ENCODE results near the gene OR1L6. TPM values are rescaled to one million over a fixed set of nuclear protein-coding genes. Genes with fewer than 3 reads are reported as not detected.

Gene OR1L6
- total and polyA plus RNA-seq, 2 of the 8 experiments (the other 6 are each of a cell fraction or from before 2014, with no cell fraction given) = not detected

DNA sequence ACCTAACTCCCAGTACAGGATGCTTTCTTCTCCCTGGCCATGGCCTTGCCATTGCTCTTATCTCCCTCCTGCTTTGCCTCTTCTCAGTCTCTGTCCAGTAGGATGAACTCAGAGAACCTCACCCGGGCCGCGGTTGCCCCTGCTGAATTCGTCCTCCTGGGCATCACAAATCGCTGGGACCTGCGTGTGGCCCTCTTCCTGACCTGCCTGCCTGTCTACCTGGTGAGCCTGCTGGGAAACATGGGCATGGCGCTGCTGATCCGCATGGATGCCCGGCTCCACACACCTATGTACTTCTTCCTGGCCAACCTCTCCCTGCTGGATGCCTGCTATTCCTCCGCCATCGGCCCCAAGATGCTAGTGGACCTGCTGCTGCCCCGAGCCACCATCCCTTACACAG is 46.7 kb downstream of the OR1L6 start, which contains the start of gene OR5C1:
Gene OR5C1, plus strand, starts transcription at position 103 of the 400 bp plus-strand sequence. Its CDS starts 0 bp downstream, at position 103.
- ChIA-PET POLR2A (ENCODE audit: partially characterized antibody) (no interaction called here), CTCF (ENCODE audit: partially characterized antibody) (interaction anchor here (1.0 kb wide), 1 partner anchor 21 kb away, joined by 3 read pairs; no protein-coding TSS in a partner anchor)
- Histone ChIP-seq H2BK15ac (ENCODE audit: low read length) (no peak within 1 kb of the TSS), H3K4me2 (ENCODE audit: insufficient read depth in 1 of 2, low read depth in 2 of 2, low read length in 2 of 2) (no peak within 1 kb of the TSS), H3K36me3 (ENCODE audit: control insufficient read depth in 2 of 4, insufficient read depth in 4 of 4, low read length in 3 of 4) (no peaks in the 10 kb centered on the region; a peak in 1 of 8 replicates), H2BK20ac (ENCODE audit: low read length) (no peak within 1 kb of the TSS), H3K27ac (ENCODE audit: low read depth, low read length) (no peak within 1 kb of the TSS), H2AFZ (ENCODE audit: low read length) (no peak within 1 kb of the TSS), H3K79me1 (ENCODE audit: low read depth, low read length) (no peaks in the 10 kb centered on the region), H3K27me3 (replicated peaks in 1 of 4; ENCODE audit: control insufficient read depth in 3 of 4, extremely low read depth in 1 of 4, insufficient read depth in 3 of 4, low read length in 3 of 4) (no peaks in the 10 kb centered on the region), H3K56ac (replicated peaks; ENCODE audit: insufficient read length, low read depth, low read length) (no peak within 1 kb of the TSS), H4K91ac (replicated peaks; ENCODE audit: insufficient read length, low read length) (no peak within 1 kb of the TSS), H3K18ac (ENCODE audit: extremely low read depth, low read length) (no peak within 1 kb of the TSS), H3K9ac (replicated peaks in 1 of 4; ENCODE audit: extremely low read depth in 1 of 4, low read depth in 3 of 4, low read length in 3 of 4) (no peak within 1 kb of the TSS), H2BK5ac (ENCODE audit: low read depth, low read length) (no peak within 1 kb of the TSS), H2AK5ac (ENCODE audit: low read depth, low read length) (no peak within 1 kb of the TSS), H4K8ac (ENCODE audit: extremely low read depth, insufficient read depth, low read length) (0 out of 2 replicates have a peak within 1 kb of the TSS, but pooled peaks have one; percentile 16), H3K9me3 (ENCODE audit: insufficient read depth in 2 of 2, low read depth in 1 of 2, low read length in 1 of 2) (peaks cover 46 to 59% of the 10 kb centered on the region in 2 experiments), H3K4me1 (replicated peaks in 1 of 4; ENCODE audit: control insufficient read depth in 3 of 4, insufficient read depth in 4 of 4, low read length in 3 of 4) (no peaks in the 10 kb centered on the region), H3K23ac (ENCODE audit: insufficient read length) (no peak within 1 kb of the TSS), H3K14ac (ENCODE audit: insufficient read length) (no peak within 1 kb of the TSS), H3K4ac (replicated peaks; ENCODE audit: insufficient read length, low read depth, low read length) (no peak within 1 kb of the TSS), H3K23me2 (ENCODE audit: low read depth, low read length) (no peaks in the 10 kb centered on the region), H2BK120ac (replicated peaks; ENCODE audit: low read depth, low read length) (no peak within 1 kb of the TSS), H4K5ac (ENCODE audit: insufficient read length, low read depth, low read length) (no peak within 1 kb of the TSS), H2BK12ac (ENCODE audit: low read depth, low read length) (no peak within 1 kb of the TSS), H3K4me3 (ENCODE audit: extremely low read depth in 1 of 4, insufficient read depth in 2 of 4, low read depth in 3 of 4, low read length in 4 of 4) (no peak within 1 kb of the TSS), H4K20me1 (replicated peaks in 1 of 2; ENCODE audit: control insufficient read depth in 1 of 2, insufficient read depth in 2 of 2, low read length in 2 of 2) (no peaks in the 10 kb centered on the region), H3K79me2 (ENCODE audit: control insufficient read depth in 1 of 2, insufficient read depth in 2 of 2, low read length in 2 of 2) (no peaks in the 10 kb centered on the region)
- FAIRE-seq (no peak), DNase-seq (ENCODE audit: low read depth in 1 of 2, low spot score in 2 of 2) (no peak)
- 87% methylated on average over 11 of the region's 12 CpGs; no CpG with 5 or more reads in 1 of the 2 experiments for WGBS, 2 experiments (ENCODE audit: extremely low coverage in 1 of 2, insufficient coverage in 1 of 2, insufficient read length in 1 of 2, insufficient replicate concordance in 2 of 2, low coverage in 1 of 2, low lambda C conversion rate in 2 of 2, missing lambda C conversion rate in 1 of 2)
- TF ChIP-seq FOSL1 (IDR thresholded peaks at IDR 0.05; ENCODE audit: insufficient read depth, low read depth, low read length) (no peak), NANOG (IDR thresholded peaks at IDR 0.05; ENCODE audit: insufficient read depth, low read depth, low read length, poor library complexity, severe bottlenecking) (no peak), RNF2 (IDR thresholded peaks at IDR 0.05; ENCODE audit: borderline replicate concordance, low read depth, low read length, missing control alignments, poor library complexity, severe bottlenecking) (no peak)
- TF ChIP-seq, protein P1, sequence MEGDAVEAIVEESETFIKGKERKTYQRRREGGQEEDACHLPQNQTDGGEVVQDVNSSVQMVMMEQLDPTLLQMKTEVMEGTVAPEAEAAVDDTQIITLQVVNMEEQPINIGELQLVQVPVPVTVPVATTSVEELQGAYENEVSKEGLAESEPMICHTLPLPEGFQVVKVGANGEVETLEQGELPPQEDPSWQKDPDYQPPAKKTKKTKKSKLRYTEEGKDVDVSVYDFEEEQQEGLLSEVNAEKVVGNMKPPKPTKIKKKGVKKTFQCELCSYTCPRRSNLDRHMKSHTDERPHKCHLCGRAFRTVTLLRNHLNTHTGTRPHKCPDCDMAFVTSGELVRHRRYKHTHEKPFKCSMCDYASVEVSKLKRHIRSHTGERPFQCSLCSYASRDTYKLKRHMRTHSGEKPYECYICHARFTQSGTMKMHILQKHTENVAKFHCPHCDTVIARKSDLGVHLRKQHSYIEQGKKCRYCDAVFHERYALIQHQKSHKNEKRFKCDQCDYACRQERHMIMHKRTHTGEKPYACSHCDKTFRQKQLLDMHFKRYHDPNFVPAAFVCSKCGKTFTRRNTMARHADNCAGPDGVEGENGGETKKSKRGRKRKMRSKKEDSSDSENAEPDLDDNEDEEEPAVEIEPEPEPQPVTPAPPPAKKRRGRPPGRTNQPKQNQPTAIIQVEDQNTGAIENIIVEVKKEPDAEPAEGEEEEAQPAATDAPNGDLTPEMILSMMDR (IDR thresholded peaks at IDR 0.05; ENCODE audit: control extremely low read depth in 1 of 3, insufficient read depth in 1 of 3, low read depth in 1 of 3, low read length in 3 of 3) = no peak

Measured in H1 (cell line).